ENCODE results near the gene STX18.

Gene STX18

DNA sequence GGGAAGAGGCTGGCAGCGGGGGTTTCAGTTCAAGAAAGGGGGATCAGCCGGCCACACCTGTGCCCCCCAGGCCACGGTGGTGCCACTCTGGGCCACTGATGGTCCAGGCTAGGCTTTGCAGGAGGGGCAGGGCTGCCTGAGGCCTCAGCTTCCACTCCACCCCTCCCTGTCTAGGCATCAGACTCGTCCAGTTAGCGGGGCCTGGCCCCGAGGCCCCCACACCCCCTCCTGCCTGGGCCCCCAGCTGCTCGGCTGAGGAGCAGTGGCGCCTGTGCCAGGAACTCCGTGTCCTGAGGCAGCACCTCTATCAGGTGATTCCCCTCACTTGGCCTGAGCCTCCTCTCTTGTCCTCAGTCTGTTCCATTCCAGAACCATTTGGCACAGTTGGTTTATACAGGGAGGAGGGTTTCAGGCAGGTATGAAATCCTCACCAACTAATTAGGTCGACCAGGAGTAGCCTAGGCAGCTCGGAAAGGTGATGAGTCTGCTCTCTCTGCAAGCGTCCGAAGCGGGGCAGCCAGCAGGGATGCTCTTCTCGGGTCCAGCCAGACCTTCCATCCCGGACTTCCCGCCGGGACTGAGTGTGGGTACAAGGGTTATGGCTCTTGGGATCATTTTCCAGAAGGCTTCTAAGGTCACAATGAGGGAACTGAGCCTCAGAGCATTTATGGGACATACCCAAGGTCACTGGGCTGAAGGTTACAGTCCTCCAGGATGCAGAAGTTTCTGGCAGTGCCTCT lies 152.8 kb downstream of the STX18 start:
- DNase-seq (ENCODE audit: low read depth) = no peak
- H3K4me3 ChIP-seq (ENCODE audit: low read depth, low read length) = no peak overlapping the region
- no peak for TF ChIP-seq CTCF (conservative IDR thresholded peaks at IDR 0.05; ENCODE audit: low read depth, low read length)

GRCh38 chr4:4388311-4388790 lies 153.5 kb downstream of the STX18 start:
- TF ChIP-seq CTCF (conservative IDR thresholded peaks at IDR 0.05; ENCODE audit: low read depth, low read length) = no peak
- H3K4me3 ChIP-seq (ENCODE audit: low read depth, low read length) = no peak overlapping the region
- DNase-seq (ENCODE audit: low read depth) = peak; percentile 9

DNA sequence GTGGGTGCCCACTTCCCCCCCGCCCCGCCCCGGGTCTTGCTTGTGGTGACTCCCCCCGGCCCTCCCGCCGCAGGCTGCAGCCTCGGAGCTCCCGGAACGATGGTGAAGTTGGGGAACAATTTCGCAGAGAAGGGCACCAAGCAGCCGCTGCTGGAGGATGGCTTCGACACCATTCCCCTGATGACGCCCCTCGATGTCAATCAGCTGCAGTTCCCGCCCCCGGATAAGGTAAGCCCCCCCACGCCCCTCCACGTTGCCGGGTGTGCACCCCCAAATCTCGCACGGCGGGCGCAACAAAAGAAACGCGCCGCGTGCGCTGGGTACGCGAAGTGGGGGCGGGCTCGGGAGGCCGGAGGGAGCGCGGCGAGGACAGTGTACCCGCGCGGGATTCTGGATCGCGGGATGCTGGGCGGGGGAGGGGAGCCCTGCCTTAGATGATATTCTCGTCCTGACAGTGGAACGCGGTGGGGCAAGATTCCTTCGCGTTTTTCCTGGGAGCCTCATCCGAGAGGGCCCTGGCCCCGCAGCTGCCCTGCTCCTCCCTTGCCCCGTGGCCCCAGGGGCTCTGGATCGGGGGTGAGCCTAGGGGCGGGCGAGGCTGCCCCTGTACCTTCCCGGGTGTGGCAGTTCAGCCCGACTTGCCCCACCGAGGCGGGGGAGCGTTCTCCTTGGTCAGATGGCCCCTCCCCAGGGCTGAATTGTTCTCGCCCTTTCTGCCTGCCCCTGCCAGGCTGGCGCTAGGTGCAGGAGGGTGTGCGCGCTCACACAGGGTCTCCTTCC lies 154.1 kb downstream of the STX18 start:
- no peak overlapping the region for H3K4me3 ChIP-seq (ENCODE audit: low read depth, low read length)
- no peak for TF ChIP-seq CTCF (conservative IDR thresholded peaks at IDR 0.05; ENCODE audit: low read depth, low read length)
- no peak for DNase-seq (ENCODE audit: low read depth)

GRCh38 chr4:4386736-4387392 lies 155.0 kb downstream of the STX18 start, which contains the start of gene NSG1:
Gene NSG1 (plus strand): TSS chr4:4387102. CDS start chr4:4387630, 528 bp downstream.
- TF ChIP-seq CTCF (conservative IDR thresholded peaks at IDR 0.05; ENCODE audit: low read depth, low read length) = no peak
- peak; percentile 17 for DNase-seq (ENCODE audit: low read depth)
- peak within 1 kb of the TSS; percentile 39 for H3K4me3 ChIP-seq (ENCODE audit: low read depth, low read length)

GRCh38 chr4:4386296-4386735 lies 155.5 kb downstream of the STX18 start:
- DNase-seq (ENCODE audit: low read depth) = no peak
- H3K4me3 ChIP-seq (ENCODE audit: low read depth, low read length) = no peak overlapping the region
- no peak for TF ChIP-seq CTCF (conservative IDR thresholded peaks at IDR 0.05; ENCODE audit: low read depth, low read length)

DNA sequence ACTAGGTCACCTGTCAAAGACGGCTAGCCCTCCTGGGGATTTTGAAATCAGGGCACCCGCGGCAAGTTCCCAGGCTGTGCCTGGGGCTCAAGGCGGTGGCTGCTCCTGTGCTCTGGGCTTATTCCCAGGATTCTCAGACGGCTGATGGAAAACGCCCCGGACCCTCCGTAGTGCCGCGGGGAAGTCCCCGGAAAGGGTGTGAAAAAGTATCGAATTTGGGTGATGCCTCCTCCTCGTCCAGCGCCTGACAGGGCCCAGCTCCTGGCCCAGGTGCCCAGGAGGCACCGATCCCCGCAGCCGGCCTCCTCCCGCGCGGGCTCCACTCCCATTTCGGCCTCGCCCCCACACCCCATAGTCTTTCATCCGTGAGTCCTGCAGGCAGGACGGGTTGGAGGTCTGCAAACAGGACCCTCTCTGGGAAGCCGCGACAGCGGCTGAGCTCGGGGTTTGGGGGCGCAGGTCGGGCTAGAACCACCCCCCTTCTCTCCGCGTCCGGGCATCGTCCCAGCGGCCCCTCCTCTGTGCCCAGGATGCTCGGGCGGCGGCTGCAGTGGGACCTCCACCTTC lies 156.0 kb downstream of the STX18 start:
- TF ChIP-seq CTCF (conservative IDR thresholded peaks at IDR 0.05; ENCODE audit: low read depth, low read length) = no peak
- H3K4me3 ChIP-seq (ENCODE audit: low read depth, low read length) = no peak overlapping the region
- no peak for DNase-seq (ENCODE audit: low read depth)
